ENCODE measurements around the gene SYTL1.

The SYTL1 gene

DNA sequence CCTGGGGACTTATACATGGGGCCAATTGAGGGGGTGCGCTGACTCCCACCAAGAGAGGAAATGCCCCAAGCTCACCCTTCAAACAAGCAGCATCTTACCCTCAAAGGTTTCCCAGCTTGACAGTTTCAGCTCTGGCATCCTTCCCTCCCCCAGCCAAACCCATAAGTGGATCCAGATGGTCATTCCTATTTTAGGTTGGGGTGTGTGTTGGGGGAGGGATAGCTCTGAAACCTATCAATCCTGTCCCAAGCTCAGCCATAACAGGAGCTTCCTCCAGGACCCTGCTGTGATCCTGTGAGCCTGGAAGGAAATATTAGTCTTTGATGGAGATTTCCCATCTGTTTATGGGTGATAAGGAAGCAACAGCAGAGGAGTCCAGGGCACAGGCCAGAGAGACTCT, 23.2 kb upstream of the SYTL1 start:
- no peak for DNase-seq

DNA sequence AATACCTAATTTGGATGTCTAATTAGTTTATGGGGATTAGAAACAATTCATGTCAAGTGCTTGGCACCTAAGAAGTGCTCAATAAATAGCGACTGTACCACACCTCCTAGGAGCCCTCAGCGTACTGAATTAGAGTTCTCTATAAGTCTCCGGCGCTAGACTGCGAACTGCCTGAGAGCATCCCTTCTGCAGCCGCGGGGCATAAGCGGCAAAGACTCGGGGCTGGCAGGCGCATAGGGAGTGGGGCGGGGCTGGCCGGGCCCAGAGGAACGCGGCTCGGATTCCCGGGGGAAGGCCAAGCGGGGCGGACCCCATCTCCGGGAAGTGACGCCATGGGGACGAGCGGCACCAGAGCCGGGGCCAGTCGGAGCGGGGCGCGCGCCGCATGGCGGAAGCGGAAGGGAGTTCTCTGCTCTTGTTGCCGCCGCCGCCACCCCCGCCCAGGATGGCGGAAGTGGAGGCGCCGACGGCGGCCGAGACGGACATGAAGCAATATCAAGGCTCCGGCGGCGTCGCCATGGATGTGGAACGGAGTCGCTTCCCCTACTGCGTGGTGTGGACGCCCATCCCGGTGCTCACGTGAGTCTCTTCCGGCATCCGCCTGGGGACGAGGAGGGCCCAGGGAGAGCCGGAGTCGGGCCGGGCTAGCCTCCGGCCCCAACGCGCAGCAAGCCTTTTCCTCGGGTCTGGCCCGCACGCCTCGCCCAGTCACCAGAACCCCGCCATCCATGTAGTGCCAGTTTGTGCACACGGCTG, 19.8 kb upstream of the SYTL1 start, which contains the start of gene TMEM222:
TMEM222 (plus strand) TSS at position 351 of the 756 bp plus-strand sequence; CDS start at position 386, 35 bp downstream.
- DNase-seq = peak; percentile 94 to 97 (median 94)

DNA sequence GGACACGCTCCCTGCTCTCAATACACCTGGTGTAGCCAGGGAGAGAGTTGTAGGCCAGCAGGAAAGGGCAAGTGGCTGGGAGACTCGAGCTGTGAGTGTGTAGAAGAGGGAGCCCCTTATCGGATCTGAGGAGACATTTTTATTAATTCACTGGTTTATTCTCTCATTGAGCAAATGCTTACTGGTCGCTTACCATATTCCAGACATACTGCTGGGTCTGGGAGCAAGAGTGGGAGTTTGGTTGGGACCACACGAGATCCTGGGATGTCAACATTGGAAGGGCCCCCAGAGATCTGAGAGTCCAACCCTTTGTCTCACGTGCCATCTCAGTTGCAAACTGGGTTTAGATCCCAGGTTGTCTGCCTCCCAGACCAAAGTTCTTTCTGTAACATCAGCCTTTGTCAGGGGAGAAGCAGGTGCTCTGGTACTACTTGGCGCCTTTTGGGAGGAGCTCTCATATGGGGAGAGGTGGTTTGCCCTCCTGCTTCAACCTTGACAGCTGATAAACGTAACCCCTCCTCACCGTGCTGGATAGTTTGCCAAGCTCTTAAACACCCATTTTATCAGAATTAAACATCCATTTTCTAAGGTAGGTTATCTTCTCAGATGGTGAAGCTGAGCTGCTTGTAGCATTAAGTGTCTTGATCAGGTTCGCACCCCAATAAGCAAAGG, 19.1 kb upstream of the SYTL1 start:
- DNase-seq = no peak

DNA sequence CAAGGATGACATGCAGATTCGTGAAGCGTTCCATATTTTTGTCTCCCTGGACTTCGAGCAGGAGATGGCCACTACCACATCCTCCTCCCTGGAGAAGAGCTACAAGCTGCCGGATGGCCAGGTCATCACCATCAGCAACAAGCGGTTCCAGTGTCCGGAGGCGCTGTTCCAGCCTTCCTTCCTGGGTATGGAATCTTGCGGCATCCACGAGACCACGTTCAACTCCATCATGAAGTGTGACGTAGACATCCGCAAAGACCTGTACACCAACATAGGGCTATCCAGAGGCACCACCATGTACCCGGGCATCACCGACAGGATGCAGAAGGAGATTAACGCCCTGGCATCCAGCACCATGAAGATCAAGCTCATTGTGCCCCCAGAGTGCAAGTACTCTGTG, 16.5 kb upstream of the SYTL1 start:
- DNase-seq = no peak

DNA sequence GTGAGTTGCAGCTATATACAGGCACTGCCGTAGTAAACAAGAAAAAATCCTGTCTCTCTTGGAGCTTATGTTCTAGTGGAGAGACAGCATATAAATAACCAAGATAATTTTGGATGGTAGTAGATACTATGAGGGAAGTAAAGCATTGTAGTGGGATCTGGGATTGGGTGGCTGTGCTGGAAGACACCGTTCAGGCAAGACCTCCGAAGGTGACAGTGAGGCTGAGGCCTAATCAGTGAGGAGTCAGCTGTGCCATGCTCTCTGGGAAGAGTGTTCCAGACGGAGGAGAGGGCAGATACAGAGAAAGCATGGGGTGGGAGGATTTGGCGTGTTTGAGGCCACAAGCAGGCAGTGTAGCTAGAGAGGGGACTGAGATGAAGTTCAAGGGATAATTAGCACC, 13.9 kb upstream of the SYTL1 start:
- DNase-seq = no peak

DNA sequence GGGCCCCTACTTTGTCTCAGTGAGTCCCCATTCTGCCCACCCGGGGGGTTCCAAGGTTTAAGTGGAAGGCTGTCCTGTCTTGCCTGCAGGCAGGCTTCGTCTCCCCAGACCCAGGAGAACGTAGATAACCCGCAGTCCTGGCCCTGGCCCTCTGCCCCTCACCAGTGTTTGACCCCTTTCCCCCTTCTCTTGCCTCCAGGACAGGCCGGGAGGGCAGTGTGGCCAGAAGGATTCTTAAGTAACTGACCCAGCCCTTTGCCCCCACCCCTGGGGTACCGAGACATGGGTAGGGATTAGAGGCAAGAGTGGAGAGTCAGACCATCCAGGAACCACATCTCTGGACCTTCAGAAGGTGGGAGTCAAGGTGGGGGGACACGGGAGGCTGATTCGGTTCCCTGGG, 11.0 kb upstream of the SYTL1 start:
- DNase-seq = no peak

DNA sequence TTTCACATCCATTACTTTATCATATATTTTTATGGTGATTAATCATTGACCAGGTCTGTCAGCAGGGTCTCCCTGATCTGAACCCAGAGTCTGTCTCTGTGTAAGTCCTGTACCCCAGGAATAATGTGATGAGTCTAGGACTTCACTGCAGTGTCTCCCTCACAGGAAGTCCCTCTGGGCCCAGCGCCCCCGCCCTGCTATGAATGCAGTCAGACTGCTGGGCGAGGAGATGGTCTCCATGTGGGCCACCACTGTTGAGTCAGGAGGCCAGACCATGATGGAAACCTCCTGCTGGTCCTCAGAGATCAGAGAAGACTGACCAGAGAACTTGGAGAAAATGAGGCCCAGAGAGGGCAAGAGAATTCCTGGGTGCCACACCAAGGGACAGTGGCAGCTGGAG, 10.4 kb upstream of the SYTL1 start:
- no peak for DNase-seq

DNA sequence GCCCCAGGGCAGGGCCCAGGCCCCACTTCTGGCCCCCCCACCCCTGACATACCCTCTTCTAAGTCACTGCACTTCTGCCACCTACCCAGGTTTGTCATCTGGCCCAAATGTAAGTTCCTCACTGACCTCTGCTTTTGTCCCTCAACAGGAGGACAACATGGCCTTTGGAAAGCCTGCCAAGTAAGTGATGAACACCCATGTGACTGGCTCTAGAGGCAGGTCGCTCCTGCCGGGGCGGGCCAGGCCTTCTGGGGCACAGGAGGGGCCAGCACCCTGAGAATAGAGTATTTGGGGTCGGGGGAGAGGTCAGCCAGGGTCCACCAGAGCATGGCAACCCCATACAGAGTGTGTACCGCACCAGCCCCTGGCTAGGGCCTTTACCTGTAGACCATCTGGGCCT, 9.9 kb upstream of the SYTL1 start:
- no peak for DNase-seq

DNA sequence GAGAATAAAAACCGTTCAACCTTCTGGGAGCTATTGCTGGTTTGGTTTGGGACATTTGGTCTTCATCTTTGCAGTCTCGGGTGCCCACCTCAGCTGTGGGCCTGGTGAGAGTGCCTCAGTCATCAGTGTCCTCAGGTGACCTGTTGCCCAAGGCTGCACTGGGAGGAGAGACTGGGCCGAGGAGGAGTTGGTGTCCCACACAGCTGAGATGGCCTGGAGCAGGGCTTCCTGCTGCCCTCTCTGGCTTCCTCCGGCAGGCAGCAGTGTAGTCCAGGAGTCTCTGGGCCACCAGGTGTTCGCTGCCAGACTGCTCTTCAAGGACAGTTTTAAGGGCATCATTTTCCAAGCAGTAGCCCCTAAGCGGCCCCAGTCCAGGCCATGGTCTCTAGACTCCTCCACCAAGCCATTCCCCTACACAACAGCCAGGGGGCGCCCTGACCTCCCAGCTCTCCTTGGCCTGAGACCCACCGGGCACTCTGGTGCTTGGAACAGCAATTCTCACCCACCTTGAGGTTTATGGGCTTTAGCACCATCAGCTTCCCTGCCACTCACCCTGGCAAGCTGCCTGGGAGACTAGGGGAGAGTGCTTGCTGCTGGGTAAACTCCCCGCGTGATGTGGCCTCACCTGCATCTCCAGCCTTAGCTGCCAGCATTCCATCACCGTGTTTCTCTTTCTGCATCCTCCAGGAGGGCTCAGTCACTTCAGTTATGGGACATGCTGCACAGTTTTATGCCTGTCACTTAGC, 9.1 kb upstream of the SYTL1 start:
- peak in 5 of 6 experiments; percentile 30 to 63 (median 43) for DNase-seq

DNA sequence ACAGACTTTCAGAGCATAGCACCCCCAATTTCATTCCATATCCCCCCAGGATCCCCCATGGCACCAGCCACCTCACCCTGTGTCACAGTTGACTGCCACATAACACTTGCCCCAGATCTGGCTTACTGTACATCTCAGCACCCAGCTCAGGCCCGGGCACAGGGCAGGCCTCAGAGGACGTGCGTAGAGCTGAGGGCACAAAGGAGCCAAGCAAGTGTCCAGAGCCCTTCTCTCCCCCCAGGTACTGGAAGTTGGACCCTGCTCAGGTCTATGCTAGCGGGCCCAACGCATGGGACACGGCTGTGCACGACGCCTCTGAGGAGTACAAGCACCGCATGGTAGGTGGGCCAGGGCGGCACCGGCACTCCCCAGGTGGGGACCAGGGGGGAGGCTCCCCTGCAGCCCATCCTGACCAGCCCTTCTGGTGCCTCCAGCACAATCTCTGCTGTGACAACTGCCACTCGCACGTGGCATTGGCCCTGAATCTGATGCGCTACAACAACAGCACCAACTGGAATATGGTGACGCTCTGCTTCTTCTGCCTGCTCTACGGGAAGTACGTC, 8.0 kb upstream of the SYTL1 start:
- no peak for DNase-seq

DNA sequence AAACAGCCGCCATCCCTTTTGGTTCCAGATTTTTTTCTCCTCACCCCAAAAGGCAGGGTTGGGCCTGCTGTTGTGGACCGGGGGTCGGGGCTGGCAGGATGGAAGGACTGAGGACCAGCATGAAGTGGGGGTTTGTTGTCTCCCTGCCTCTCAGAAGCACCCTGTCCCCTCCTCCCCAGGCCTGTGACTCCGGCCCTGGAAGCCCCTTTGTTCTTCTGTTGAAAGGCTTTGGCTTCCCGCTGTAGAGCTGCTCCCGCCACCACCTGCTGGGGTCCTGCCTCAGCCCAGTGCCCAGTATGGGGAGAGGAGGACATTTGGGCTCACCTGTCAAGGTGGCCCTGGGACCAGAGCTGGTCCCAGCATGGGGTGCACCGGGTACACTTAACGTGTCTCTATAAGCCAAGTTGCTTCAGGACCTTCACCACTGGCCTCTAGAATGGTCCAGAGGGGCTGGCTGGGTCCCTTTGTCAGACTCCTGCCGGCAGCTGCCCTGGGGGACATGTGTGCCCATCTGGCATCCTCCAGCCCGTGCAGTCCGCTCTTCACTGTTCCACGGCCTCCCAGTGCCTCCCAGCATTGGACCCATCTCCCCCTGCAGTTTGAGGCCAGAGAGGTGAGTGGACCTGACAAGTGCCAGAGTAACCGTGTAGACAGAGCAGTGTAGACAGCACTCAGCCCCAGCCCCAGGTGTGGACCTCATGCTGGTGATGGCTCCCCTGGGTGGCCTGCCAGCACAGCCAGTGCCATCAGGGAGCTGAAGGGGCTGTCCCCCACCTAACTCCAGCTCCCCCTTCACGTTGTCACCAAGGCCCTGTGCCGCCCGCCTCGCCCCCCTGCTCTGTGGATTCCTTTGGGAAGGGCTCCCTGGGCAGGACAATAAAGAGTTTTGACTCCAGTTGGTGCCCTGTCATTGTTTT, 6.1 kb upstream of the SYTL1 start:
- DNase-seq = no peak

DNA sequence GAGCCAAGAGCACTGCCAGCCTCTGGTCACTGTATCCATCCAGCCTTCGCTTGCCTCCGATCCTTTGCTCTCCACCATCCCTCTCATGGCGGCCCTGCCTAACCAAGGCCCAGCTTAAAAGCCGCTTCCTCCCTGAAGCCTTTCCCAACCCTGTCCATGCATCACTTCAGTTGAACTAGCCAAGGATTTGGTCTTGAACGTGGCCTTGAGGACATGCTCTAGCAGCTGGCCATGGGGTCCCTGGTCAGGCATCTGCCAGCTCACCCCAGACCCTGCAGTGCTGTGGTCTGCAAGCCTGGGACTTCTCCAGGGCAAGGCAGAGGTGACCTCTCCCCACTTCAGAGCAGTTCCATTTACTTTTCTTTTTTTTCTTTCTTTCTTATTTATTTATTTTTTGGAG, 5.1 kb upstream of the SYTL1 start:
- DNase-seq = no peak

DNA sequence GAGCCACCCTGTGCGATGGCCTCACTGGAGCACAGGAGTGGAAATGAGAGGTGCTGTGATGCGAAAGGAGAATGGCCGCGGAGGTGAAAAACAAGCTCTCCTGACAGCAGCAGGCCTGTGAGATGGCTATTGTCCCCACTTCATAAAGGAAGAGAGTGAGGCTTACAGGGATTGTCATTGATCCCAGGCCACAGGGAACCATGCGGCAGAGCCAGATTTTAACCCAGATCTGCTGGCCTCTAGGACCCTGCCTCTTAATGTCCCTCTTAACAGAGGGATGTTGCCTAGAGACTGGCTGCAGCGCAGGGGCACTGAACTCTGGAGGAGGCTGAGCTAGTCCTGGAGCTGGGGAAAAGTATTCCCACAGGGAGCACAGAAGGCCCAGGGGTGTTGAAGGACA, 3.1 kb upstream of the SYTL1 start:
- DNase-seq = no peak

DNA sequence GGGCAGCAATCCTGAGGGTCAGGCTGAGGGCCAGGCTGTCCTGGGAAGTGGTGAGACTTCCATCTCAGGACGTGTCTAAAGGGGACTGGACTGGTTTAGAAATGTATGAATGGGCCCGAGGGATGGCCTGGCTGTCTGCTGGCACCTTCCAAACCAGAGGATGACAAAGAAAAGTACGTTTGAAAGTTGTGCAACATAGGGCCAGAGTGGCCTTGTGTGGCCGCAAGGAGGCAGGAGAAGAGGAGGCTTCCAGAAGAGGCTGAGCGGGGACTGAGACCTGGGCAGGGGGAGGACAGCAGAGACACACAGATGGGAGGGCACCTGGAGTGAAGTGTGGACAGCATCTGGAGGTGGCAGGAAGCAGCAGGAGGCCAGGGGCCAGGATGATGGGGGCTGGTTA, 2.6 kb upstream of the SYTL1 start:
- DNase-seq = no peak

DNA sequence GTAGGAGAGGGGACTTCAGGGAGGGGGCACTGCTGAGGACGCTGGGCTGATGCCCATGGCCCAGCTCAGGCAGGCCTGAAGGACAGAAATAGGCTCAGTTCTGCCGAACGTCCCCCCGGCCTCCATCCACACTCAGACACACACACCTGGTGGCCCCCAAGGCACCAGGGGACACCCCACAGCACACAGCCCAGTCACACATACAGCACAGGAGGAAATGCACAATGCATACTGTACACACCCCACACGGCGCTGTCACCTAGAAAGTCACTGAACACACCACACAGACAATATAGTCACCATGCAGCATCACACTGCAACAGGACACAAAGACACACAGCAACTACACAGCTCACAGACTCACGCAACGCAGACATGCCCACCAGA, 562 bp downstream of the SYTL1 start:
- DNase-seq = peak in 2 of 6 experiments; percentile 32 to 40

DNA sequence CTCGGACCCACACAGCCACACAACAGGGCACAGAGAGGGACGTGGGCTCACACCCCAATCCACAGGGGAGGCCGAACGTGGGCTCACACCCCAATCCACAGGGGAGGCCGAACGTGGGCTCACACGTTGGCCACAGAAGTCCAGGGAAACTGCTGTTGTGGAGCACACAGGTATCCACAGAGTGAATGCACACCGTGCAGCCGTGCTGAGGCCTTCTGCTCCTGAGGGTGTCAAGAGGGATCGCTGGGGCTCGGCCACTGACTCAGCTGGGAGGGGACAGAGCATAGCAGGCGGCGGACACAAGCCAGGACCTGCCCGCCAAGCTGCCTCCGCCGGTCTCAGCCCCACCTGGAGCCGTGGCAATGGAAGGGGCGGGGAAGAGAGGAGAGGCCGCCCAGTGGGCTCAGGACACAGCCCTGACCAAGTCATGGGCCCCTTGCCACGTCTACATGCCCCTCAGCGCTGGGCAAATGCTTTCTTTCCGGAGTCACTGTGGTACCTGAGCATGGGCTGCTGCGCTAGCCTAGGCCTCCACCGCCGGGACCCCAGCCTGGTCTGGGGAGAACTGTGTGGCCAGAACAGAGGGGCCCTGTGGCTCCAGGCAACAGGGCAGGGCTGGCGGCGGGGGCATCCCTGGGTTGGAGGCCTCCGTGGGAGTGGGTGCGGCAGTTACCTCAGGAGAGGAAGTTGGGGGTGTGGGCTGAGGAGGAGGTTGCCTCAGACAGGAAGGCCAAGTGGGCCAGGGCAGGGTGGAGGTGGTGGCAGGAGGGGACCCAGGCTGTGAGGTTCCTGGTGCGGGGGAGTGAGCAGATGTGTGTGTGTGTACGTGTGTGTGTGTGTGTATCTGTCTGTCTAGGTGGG, 1.2 kb downstream of the SYTL1 start:
- DNase-seq = peak; percentile 56 to 80 (median 70)

DNA sequence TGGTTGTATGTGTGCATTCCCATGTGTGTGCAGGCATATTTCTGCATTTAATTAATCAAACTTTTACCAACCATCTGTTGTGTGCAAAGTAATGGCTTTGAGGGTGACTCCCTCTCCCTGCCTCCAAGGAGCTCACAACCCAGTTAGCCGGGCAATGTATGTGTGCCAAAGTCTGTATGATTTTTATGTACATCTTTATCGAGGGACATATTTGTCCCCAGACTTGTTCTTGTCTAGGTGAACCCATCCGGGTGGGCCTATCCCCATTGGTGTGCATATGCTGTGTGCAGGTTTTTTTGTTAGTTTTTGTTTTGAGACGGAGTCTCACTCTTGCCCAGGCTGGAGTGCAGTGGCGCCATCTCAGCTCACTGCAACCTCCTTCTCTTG, 1.8 kb downstream of the SYTL1 start:
- DNase-seq = no peak

DNA sequence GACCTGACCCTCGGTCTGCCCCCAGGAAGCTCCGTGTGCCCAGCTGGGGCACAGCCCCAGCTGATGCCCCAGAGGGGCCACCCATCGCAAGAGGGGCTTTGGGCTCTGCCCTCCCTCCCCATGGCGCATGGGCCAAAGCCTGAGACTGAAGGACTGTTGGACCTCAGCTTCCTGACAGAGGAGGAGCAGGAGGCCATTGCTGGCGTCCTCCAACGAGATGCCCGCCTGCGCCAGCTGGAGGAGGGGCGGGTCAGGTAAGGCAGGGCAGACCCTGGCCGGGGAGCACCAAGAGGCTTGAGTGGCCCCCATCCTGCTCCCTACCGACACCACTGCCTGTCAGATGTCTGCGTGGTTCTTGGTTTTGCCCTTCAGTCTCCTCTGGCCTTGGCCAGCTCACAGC, 3.5 kb downstream of the SYTL1 start:
- DNase-seq = no peak

DNA sequence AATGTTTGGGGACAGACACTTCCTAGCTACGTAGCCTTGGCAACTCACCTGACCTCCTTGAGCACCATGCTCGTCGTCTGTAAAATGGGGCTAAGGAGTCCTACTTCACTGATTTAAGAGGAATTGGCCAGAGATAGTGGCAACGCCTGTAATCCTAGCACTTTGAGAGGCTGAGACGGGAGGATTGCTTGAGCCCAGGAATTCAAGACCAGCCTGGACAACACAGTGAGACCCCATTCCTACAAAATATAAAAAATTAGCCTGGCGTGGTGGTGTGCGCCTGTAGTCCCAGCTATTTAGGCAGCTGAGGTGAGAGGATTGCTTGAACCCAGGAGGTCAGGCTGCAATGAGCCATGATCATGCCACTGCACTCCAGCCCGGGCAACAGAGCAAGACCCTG, 4.5 kb downstream of the SYTL1 start:
- no peak for DNase-seq

DNA sequence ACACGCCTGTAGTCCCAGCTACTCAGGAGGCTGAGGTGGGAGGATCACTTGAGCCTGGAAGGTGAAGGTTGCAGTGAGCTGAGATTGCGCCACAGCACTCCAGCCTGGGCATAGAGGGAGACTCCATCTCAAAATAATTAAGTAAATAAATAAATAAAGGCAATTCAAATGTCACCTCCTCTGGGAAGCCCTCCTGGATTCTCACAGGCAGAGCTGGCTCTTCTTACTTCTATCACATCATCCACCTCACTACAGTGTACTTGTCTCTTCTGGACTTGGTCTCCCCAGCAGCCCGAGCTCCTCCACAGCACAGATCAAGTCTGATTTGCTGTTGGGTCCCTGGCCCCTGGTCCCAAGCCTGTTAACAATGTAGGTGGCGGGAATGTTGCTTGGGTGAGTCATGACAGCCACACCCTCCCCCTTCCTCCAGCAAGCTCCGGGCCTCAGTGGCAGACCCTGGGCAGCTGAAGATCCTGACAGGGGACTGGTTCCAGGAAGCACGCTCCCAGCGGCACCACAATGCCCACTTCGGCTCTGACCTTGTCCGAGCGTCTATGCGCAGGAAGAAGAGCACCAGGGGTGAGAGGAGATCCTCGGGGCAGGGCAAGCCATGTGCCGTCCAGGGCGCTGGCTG, 5.3 kb downstream of the SYTL1 start:
- DNase-seq = no peak

Data from stimulated activated naive CD4-positive, alpha-beta T cell (primary cell).